22Rv1 (cell line): Measurements from ENCODE around the gene SPEM2.

Experiments used
- H3K27ac ChIP-seq: fragments of 450-650 bp; 2 replicates; pipeline ENCODE4 v1.5.1; 2017
- ZFX ChIP-seq: fragments of 450-650 bp; IDR thresholded peaks from 2 replicates; pipeline ENCODE4 v1.6.1; 2017; ENCODE audit warnings: antibody characterized with exemption, borderline replicate concordance
- TF ChIP-seq, protein P1 (sequence below): fragments of 450-650 bp; IDR thresholded peaks from 2 replicates; pipeline ENCODE4 v1.5.1; 2017; ENCODE audit warnings: mild to moderate bottlenecking

Gene SPEM2

DNA sequence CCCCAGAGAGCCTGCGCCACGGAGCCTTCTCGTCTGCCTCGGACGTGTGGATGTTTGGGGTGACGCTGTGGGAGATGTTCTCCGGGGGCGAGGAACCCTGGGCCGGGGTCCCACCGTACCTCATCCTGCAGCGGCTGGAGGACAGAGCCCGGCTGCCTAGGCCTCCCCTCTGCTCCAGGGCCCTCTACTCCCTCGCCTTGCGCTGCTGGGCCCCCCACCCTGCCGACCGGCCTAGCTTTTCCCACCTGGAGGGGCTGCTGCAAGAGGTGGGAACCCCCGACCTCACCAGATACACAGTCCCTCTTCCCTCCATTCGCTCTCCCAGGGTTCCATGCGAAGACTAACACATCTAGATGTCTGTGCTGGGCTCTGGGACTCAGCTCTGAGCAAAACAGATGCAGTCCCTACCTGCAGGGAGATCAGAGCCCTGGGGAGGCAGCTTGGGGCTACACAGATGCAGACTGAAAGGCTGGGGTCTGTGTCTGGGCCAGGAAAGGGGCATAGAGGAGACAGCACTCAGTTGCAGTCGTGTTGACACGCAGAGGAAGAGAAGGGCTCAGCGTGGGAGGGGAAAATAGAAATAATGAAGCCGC lies 40.8 kb upstream of the SPEM2 start:
- no peak overlapping the region for H3K27ac ChIP-seq
- TF ChIP-seq ZFX: no peak
- TF ChIP-seq, protein P1, sequence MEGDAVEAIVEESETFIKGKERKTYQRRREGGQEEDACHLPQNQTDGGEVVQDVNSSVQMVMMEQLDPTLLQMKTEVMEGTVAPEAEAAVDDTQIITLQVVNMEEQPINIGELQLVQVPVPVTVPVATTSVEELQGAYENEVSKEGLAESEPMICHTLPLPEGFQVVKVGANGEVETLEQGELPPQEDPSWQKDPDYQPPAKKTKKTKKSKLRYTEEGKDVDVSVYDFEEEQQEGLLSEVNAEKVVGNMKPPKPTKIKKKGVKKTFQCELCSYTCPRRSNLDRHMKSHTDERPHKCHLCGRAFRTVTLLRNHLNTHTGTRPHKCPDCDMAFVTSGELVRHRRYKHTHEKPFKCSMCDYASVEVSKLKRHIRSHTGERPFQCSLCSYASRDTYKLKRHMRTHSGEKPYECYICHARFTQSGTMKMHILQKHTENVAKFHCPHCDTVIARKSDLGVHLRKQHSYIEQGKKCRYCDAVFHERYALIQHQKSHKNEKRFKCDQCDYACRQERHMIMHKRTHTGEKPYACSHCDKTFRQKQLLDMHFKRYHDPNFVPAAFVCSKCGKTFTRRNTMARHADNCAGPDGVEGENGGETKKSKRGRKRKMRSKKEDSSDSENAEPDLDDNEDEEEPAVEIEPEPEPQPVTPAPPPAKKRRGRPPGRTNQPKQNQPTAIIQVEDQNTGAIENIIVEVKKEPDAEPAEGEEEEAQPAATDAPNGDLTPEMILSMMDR: no peak

DNA sequence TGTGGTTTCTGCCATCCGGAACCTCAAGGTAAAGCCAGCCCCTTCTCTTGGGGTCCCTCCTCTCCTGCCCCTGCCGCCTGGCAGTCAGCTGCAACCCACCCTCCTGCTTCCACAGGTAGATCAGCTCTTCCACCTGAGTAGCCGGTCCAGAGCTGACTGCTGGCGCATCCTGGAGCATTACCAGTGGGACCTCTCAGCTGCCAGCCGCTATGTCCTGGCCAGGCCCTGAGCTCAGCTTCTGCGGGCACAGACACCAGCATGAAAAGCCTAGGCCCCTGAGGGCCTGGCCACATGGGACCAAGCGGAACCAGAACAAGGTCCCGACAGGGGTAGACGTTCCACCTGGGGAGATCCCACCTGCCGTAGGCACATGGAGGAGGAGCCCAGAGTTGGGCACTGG lies 36.6 kb upstream of the SPEM2 start:
- TF ChIP-seq, protein P1: no peak
- no peak for TF ChIP-seq ZFX
- no peak overlapping the region for H3K27ac ChIP-seq

DNA sequence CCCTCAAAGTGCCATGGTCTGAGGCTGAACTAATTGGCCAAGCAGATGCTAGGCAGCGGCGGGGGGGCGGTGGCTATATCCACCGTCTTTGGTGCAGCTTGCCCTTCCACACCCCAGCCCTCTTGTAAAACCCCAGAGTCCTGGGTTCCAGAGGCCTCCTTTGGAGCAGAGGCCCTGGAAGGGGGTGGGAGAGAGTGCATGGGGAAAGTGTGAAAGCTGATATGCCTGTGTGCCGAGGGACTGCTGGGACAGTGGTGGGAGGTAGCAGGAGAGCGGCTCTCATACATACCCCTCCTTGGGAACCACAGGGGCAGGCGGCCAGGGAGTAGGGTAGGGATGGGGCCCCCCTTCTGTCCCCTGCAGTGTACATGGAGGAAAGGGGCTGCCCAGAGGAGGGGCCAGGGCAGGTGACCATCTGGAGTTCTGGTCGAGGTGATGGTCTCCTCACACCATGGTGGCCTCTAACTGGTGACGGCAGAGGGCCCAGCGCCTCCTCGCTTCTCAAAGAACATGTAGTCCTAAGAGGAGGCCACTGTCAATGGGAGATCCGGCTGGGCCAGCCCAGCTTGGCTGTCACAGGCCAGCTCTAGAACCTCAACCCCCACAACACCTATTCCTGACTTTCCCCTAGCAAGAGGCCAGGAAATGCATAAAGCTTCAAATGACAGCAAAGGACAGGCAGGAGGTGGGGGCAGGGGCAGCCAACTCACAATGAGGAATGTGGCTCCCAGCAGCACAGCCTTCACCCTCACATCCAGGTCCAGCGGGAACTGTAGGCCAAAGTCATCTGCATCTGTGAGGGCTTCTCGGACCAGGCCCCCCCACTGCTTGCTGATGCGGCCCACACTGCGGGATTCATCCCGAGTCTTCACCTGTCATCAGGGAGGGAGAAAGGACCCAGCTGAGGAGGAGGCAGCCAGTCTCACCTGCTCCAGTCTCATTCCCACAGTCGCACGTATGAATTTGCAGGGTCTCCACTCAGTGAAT lies 35.2 kb upstream of the SPEM2 start:
- H3K27ac ChIP-seq: no peak overlapping the region
- TF ChIP-seq, protein P1: no peak
- TF ChIP-seq ZFX: no peak

DNA sequence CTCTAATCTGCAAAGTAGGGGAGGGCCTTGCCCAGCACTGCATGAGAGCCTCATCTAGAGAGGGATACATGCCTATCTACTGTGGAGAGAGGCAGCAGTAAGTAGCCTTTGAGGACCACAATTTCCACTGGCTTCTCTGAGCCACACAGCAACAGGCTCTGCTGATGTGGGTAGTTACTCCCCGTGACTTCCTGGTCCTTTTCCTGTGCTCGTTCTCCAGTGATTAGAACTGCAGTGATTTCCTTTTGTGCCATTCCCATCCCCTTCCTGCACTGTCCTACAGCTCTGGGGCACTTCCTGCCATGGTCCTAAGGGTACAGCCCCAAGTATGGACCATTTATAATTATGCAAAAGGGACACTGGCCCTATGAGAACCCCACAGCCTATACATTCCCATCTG lies 34.1 kb upstream of the SPEM2 start:
- peak overlapping the region; percentile 26; the same call in 1 of the 2 replicates for H3K27ac ChIP-seq
- TF ChIP-seq, protein P1: no peak
- no peak for TF ChIP-seq ZFX

DNA sequence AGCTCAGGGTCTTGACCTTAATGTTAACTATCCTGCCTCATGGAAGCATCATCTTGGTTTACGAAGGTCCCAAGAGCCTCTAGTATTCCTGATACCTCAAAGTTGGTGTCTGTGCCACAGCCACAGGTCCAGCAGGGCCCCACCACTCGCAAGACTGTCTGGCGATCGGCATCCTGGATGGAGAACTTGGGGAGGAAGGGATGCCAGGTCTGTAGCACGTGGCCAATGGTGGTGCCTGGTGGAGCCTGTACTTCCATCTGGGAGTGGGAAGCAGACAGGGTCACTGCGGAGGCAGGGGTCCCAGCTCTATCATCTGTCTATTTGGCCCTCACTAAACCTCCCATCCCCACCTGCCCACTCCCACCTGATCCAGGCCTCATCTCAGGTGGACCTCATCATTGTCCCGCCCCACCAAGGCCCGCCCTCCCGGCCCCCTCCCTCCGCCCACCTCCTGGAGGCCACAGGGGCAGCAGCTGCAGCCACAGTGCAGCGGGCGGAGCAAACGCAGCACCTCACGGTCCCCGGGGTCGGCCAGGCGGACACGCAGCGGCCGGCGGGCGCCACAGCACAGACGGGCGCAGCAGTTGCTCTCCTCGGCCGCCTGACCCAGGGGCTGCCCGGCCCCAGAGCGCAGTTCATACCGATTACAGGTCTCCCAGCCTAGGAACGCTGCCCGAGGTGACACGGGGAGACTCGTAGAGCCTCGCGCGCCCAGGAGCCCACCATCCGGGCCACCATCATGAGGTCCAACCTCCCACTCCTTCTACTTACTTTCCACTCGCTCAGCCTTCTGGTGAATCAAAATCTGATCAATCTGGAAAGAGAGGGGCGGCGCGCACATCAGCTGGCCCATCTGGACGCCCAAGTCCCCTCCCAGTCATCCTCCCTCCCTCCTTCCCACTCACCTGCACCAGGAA lies 32.5 kb upstream of the SPEM2 start:
- TF ChIP-seq ZFX: no peak
- TF ChIP-seq, protein P1: no peak
- peak overlapping the region; percentile 95 for H3K27ac ChIP-seq

DNA sequence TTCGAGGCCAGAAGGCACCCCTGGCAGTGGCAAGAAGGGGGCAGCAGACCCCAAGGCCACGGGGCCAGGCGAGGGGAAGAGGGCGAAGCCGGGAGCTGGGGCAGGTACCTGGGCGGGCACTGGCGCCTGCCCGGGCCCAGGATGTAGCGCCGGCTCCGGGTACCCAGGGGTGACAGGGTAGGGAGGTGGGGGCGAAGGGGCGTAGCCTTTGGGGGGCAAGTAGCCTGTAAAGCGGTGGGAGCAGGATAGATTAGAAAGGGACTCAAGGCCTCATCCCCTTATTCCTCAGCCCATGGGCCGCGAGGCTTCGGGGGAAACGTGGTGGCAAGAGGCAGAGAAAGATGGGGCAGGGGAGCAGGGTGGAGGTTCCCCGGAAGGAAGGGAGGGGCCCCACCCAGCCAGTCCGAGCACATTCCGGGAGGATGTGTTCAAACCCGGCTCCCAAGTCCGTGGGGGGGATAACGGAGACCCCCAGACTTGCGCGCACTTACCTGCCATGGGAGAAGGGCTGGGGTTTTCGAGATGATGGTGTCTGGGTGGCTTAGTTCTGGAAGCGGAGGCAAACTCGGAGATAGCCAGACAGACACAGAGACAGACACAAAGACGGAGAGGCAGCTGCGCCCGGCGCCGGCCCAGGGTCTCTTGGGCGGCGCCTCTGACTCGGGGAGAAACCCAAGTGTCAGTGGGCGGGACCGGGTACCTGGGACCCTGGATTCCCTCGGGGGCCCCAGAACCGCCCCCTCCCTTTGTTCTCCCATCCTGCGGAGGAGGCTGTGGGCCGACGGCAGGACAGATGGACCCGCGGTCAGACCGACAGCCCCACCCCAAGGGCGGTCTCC lies 31.6 kb upstream of the SPEM2 start:
- TF ChIP-seq, protein P1: no peak
- no peak for TF ChIP-seq ZFX
- H3K27ac ChIP-seq: peak overlapping the region; percentile 95
